Effector CD8-positive, alpha-beta T cell (primary cell): Measurements from ENCODE around the gene FKBP1A.
"Not testable (repeated sequence)": the region's sequence is repeated elsewhere in the genome, so short reads cannot be mapped to it uniquely, and the experiment has no call there.

Experiments used
- DNase-seq: peaks from one replicate; lab custom pipeline; 2025; lab: John Stamatoyannopoulos, UW

The FKBP1A gene

DNA sequence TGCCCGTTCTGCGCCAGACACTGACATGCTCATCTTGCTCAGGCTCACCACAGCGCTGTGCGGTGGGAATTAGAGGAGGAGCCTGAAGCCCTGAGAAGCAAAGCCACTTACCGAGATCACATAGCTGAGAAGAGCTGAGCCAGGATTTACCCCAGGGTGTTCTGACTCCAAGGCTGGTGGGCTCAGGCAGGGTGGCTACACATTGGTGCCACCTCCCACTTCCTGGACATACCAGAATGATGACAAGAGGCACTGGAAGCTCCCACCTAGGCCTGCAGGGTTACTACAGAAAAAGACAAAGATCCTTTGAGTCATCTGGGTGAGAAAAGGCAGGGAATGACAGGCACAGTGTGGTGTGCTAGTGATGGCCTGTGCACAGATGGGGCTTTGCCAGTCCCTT lies 24.4 kb upstream of the FKBP1A start:
- no peak for DNase-seq

DNA sequence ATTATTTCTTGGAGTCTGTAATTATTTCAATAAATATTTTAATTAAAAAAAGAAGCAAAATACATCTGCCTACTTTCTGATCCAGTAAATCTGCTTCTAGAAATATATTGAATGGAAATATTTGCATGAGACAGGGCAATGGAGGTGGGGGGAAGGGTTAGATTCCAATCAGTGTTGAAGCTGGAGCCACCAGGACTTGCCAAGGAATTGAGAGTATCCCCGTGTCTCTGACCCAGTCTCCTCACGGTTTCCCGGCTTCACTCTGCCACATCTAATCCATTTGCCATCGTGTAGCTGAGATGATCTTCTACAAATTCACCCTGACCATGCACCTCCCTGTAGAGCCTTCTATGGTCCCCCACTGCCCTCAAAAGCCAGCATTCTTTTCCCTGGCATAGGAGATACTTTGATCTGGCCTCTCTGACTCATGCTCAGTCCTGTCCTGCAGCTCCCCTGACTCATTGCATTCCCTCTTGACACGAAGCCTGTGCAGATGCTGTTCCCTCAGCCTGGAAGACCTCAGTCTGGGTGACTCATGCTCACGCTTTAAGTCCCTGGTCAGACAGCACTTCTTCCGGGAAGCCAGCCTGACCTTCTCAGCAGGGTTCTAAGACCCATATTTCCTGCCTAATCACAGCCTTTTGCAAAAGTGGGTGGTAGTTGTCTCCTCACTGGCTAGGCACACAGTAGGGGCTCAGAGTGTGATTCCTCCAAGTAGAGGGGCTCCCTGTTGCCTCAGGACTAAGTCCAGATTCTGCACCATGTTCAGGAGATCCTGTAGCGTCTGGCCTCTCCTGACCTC lies 23.0 kb upstream of the FKBP1A start:
- DNase-seq, result no peak

DNA sequence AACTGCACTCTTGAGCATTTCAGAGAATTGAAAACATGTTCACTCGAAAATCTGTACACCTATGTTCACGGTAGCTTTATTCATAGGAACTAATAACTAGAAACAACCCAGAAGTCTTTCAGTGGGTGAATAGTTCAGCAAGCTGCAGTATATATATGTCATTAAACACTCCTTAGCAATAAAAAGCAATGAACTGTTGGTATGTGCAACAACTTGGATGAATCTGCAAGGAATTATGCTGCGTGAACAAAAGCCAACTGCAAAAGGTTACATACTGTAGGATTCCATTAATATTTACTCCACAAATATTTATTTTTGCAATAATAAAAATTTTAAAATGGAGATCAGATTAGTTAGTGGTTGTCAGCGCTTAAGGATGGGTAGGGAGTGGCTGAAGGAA lies 22.1 kb upstream of the FKBP1A start:
- no peak for DNase-seq

DNA sequence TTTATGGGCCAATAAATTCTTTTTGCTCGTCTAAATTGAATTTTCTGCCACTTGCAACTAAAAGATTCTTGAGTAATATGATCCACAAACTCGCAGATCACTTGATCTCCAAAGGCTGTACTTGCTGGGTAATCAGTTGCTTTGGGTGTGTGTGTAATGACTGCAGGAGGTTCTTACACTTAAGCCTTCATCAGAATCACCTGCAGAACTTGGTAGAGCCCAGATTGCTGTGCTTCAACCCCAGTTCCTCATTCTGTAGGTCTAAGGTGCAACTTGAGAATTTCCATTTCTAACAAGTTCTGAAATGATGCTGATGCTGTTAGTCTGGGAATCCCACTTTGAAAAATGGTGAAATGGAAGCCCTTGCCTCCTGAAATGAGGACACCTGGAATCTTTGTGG lies 12.9 kb upstream of the FKBP1A start:
- DNase-seq, result no peak

DNA sequence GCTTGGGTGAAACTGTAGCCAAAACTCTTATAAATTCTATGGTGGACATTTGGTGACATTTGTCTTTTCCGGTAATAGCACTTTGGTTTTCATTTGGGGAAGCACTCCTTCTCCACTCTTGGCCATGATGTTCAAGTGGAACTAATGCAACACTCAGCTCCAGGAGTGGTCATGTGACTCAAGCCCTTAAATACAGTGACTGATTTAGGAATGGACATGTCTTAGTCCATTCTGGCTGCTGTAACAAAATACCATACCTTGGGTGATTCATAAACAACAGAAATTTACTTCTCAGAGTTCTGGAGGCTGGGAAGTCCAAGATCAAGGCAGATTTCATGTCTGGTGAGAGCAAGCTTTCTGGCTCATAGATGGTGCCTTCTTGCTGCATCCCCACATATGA lies 10.8 kb upstream of the FKBP1A start:
- no peak for DNase-seq

DNA sequence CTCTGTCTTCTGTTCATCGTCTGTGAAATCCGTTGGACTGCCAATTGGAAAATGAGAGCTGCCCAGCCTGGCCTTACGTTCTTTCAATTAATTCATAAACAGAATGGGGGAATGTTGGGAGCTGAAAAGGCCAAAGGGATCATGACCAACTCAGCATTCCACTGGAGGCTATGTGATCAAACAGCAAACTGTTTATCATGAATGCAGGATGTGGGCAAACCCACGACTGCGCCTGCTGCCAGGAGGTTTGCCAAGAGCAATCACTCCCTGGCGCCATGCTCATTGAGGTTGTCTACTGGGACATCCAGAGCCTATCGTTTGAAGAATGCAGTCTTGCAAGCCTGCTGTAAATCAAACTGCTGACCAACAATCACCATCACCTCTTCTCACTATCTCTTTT lies 9.3 kb upstream of the FKBP1A start:
- no peak for DNase-seq

DNA sequence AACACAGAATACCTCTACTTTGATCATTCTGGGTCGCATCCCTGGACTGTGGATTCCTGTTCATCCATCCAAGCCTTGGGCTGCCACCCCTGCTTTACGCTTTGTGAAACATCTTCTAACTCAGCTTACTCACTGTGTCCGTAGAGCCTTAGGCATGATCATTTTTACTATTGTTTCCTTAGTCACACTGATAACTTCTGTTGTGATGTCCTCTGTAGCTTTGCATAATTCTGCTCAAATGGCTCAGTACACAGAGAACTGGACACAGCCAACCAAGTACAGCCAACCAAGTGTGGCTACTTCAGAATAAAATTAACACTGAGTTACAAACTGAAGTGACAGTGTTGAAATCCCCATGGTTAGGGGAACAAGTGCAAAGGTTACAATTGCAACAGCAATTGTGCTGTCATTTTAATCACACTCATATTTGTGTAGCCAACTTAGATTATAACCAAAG lies 8.6 kb upstream of the FKBP1A start:
- DNase-seq, result no peak

DNA sequence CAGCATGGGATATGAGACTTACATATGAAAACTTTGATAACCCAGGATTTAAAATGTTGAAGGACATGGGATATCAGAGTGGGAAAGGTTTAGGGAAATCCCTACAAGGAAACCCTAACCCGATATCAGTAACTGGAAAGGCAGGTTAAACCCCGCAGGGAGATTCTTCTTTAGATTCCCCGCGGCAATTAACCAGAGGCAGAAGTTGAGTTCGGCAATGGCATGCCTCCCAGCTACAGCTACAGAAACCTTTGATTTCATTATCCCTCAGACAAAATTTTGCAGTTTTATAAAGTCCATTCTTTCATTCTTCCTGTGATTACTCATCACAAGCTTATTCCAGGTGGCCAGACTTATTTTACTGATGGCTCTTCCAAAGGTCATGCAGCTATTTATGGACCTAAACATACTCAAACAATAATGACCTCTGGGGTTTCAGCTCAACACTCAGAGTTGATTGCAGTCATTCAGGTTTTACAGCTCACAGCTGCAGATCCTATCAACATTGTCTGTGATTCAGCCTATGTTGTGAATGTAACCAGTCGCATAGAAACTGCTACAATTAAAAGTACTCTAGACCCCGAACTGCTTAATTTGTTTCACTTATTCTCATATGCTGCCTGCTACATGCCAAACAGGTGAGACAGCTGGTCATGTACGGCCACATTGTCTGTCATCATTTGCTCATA lies 7.0 kb upstream of the FKBP1A start:
- not testable (repeated sequence) for DNase-seq

DNA sequence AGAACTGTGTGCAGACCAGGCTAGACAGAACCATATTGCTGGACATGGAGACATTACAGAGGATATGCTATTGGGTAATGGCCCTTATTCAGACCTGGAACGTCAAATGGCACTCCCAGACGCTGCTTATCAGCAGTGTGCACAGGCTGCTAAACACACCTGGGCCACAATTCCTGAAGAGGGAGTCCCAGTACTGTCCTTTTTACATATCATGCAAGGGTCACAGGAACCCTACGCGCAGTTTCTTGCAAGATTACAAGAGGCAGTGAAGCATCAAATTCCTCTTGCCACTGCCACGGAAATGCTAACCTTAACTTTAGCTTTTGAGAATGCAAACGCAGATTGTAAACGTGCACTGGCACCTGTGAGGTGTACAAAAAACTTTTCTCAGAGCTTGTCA lies 5.3 kb upstream of the FKBP1A start:
- not testable (repeated sequence) for DNase-seq

DNA sequence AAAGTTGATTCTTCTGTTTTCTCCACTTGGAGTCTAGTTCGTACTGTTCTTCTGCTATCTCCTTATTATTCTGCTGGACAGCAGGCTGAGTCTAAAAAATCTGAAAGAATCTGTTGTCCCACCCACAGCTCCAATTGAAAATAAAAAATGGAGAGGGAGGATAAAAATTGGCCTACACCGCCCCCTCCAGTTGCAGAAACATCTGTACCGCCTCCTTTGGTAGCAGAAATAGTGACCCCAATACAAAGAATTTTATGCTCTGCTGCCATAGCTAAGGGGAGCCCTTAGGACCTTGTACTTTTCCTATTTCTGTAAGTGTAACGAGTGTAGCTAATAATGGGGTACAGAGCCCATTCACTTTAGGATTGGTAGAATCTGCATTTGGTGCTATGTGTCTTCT lies 4.9 kb upstream of the FKBP1A start:
- DNase-seq, result no peak

DNA sequence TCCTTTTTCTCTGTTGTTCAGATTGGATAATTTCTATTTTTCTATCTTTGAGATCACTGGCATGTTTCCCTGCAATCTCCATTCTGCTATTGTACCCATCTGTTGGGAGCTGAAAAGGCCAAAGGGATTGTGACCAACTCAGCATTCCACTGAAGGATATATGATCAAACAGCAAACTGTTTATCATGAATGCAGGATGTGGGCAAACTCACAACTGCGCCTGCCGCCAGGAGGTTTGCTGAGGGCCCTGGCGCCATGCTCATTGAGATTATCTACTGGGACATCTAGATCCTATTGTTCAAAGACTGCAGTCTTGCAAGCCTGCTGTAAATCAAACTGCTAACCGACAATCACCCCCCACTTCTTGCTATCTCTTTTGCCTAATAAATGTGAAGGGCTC lies 3.8 kb upstream of the FKBP1A start:
- no peak for DNase-seq

DNA sequence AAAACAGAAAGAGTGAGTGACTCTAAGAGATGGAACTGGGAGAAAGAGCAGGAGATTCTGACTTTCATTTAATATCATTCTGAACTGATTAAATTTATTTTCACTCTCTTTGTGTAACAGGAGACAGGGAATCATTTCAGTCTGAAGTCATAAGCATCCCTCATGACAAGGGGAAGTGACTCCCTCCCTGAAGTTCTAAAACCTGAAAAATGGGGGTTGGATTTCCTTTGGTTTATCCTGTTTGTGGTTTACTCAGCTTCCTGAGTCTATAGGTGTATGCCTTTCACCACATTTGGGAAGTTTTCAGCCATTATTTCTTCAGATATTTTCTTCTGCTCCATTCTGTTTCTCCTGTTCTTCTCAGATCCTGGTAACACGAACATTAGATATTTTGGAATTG lies 3.4 kb upstream of the FKBP1A start:
- DNase-seq, result no peak

DNA sequence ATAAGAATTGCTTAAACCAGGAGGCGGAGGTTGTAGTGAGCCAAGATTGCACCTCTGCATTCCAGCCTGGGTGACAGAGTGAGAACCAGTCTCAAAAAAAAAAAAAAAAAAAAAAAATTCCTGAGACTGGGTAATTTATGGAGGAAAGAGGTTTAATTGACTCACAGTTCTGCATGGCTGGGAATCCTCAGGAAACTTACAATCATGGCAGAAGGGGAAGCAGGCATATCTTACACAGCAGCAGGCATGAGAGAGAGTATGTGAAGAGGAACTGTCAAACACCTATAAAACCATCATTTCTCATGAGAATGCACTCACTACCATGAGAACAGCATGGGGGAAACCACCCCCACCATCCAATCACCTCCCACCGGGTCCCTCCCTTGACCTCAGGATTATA lies 1.8 kb upstream of the FKBP1A start:
- DNase-seq, result no peak

DNA sequence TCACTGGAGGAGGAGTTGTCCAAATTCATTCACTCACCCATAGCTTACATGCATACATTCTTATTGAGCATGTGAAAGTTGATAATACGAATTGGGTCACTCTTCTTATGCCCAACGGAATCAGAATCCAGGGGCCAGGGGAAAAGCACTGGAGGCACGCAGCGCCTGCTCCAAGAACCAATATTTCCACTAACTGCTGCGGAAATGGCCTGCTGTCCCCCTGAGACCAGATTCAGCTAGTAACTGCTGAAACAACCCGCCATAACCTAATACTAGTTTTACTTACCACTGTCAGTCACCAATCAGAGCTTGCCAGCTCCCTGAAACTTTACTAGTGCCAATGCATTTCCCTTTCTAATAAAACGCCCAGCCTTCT lies 641 bp upstream of the FKBP1A start:
- no peak for DNase-seq

DNA sequence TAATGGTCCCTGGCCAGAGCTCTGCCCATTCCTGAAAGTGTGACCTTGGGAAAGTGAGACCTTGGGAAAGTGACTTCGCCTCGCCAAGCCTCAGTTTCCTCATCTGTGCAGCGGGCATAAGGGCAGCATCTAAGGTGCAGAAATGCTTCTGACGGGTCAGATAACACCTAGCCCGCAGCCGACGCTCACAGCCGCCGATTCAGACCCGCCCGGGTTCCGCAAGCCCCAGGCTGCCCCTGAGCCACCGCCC lies 486 bp downstream of the FKBP1A start:
- DNase-seq, result no peak

DNA sequence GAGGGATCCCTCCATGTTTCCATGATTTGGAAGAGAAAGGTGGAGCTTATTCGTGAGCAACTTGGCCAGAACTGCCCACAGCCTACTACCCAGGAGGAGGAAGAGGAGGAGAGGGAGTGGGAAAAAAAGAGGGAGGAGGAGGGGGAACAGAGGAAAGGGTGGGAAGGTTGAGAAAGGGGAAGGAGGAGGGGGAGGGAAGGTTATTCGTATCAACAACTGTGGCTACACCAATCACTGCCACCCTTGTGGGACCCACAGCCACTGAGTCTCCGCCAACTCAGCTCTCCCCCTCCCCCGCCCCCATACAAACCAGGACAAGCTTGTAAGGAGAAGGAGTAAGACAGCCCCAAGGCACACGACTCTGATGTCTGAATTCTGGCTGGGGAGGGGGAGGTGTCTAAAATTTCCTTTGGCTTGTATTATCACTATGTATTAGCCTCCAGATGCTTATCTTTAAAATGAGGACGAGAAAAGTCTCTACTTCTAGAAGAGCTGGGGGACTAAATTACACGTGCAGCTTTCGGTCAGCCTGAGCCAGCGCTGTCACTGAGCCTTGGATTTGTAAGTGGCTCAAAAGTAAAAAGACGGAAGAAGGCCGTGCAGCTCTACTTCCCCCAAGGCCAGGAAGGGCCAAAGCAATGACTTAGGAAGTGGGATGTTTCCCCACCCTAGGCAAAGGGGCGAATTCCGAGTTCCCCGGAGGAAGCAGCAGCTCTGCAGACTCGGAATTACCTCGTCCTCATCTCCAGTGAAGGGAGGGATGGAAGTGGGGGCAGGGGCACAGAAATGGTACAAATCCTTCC lies 1.0 kb downstream of the FKBP1A start:
- DNase-seq, result peak; percentile 12

DNA sequence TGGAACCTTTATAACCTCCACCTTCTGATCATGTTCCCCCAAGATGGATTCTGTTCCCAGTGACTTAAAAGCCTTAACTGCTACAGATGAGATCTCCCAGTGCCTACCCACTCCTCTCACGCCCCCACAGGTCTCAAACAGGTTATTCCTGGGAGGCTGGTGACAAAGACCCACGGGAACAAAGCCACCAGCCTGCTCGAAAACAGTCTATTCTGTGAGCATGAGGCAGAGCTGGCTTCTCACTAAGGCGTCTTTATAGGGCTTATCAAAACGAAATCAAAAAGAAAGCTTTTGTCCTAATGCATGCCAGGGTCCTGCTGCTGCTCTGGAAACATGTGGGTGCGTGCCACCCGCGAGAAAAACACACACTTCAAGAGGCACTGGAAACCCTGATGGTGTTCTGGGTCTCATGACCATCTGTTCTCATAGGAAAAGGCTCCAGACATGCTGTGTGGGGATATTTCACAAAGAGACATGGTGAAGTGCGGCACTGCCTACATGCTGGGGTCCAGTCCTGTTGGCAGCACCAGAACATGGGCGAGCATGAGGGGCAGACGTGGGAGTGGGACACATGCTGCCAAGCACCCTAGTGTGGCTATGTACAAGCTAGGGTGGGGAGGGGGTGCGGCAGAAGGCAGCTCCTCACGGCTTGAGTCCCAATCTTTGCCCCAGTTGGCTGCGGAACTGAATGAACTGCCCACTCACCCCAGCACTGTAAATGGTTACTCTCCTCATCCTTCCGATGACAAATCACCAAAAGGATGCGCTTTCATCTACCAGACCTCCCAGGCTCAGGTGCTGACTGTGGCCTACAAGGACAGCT lies 2.1 kb downstream of the FKBP1A start:
- no peak for DNase-seq

DNA sequence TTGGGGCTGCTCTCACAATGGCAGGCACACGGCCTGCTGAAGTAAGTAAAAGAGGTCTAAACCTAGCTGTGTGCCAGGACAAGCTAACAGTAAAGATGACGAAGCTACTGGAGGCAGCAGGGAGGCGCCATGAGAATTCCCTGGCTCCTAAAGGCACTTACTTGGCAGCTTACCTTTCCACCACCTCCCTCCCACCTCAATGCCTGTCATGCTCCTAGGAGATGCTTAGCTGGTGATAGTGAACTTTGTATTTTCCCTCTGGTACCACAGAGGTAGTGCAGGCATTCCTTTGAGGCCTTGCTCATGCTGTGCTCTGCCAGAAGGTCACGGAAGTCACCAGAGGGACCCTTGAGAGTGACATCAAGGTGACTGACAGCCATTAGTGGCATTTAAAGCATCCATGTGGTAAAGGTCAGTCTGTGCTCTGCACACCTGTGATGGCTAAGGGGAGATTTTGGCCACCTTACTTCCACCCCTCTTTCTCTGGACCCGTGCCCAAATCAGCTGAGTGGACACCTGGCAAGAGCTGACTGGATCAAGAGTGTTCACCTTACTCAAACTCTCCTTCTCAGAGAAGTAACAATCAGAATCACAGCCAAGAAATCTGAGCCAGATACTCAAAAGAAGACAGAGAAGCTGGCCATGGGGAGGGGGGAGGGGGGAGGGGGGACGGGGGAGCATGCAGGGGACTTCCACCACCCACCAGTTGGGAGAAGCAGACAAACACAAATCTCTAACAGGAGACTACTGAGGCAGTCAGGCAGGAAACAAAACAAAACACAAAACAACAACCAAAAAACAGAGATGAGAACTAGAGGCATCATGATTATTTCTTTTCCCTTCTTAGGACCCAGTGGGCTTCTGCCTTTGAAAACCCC lies 2.9 kb downstream of the FKBP1A start:
- no peak for DNase-seq

DNA sequence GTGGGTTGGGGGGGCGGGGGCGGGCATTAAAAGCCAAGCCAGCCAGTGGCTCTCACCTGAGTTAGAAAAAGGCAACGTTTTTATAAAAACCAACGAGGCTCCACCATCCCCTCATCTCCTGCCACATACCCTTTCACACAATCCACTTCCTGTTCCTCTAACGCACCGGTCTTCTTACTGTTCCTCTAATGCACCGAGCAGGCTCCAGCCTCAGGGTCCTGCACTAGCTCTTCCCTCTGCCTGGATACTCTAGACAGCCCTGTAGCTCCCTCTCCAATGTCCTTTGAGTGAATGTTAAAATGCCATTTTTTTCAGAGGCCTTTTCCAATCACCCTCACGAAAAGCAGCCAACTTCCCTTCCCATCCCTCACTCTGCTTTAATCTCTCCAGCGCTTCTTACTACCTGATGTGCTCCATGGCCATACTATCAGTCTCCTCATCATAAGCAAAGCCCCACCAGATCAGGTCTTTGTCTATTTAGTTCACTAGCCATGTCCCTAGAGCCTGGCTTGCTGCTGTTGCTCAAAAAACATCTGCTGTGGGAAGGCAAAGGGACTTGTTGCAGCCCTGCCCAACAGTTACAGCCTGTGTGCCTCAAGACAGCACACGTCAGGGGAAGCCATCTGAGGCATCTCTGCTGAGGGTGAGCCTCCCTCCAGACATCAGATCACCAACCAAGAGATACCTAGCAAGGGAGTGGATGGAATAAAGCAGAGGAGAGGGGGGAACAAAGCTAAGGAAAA lies 3.9 kb downstream of the FKBP1A start:
- no peak for DNase-seq

DNA sequence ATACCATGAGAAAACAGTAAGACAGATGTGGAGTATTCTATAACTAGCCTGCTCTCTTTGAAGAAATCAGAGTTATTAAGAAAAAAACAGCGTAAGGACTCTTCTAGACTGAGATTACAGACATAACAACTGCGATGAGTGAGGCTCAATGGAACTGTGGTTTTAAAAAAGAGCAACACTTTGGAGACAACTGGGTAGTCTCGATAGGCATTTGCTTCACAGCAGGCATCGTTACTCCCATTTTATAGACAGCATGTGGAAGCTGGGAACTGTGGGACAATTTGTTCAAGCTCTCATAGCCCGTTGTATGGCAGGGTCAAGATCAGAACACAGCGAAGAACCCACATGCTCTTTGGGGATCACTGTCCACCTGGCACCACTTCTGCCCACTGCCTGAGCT lies 4.6 kb downstream of the FKBP1A start:
- DNase-seq, result no peak

DNA sequence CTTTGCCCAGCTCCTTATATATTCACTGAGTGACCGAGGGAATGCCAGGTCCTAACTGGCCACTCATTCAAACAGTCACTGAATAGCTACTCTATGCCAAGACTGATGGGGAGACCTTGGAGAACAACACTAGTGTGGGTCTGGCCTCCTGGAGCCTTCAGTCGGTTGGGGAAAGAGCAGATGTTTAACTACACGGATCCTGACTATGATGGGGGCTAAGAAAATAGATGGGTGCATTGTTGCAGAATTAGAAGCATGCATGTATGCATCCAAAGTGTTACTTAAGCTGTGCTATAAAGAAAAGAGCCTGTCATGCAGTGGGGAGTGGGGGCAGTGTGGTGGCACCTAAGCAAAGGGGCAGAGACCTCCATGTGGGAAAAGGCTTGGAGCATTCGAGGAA lies 6.5 kb downstream of the FKBP1A start:
- no peak for DNase-seq
